IMR-90 (cell line): ENCODE data around the gene NEGR1. TPM values are rescaled to one million over a fixed set of nuclear protein-coding genes. Genes with fewer than 3 reads are reported as not detected.

Experiments
- ATAC-seq: fragments of 200-7000 bp; cut with Tn5 transposase; 2 replicates; pipeline ENCODE4 v1.9.1; 2020; ENCODE audit warnings: low read depth, mild to moderate bottlenecking, moderate library complexity
- BruUV-seq: library from RNA; stranded (reverse); fragments of 400-500 nt; replicated peaks from 2 replicates; lab custom pipeline; 2021; lab: Mats Ljungman, UMichigan
- CTCF ChIA-PET: fragments of 300-600 bp; formaldehyde crosslinking; extraction: SDS; loops from one replicate; lab custom pipeline; 2021; ENCODE audit warnings: antibody characterized with exemption; lab: Yijun Ruan, JAX
- POLR2A ChIA-PET: fragments of 300-600 bp; sonication (Branson Sonifier 250); formaldehyde crosslinking; loops from one replicate; lab custom pipeline; 2022; ENCODE audit warnings: antibody characterized with exemption; ENCODE audit not compliant: unreplicated experiment; lab: Charles Lee
- DNase-seq: peaks from one replicate; pipeline ENCODE4 v3.0.0; 2013
- H2AFZ ChIP-seq: replicated peaks from 2 replicates; pipeline ENCODE3; 2013; ENCODE audit warnings: low read length, mild to moderate bottlenecking; ENCODE audit not compliant: poor library complexity
- H2AK5ac ChIP-seq: 2 replicates; pipeline ENCODE4 v1.6.1; 2013; ENCODE audit warnings: low read depth, low read length, inconsistent platforms
- H2AK9ac ChIP-seq: replicated peaks from 2 replicates; pipeline ENCODE3; 2013; ENCODE audit warnings: mild to moderate bottlenecking, low read depth, low read length, moderate library complexity; ENCODE audit not compliant: poor library complexity
- H2BK120ac ChIP-seq: 2 replicates; pipeline ENCODE4 v1.6.1; 2013; ENCODE audit warnings: low read depth, low read length, inconsistent platforms
- H2BK15ac ChIP-seq: 3 replicates; pipeline ENCODE4 v1.6.1; 2013; ENCODE audit warnings: low read depth, low read length, inconsistent platforms
- H2BK20ac ChIP-seq: 2 replicates; pipeline ENCODE4 v1.6.1; 2013; ENCODE audit warnings: low read depth, mild to moderate bottlenecking, inconsistent platforms, low read length, moderate library complexity
- H2BK5ac ChIP-seq: 2 replicates; pipeline ENCODE4 v1.6.1; 2013; ENCODE audit warnings: mild to moderate bottlenecking, low read depth, low read length, inconsistent platforms; ENCODE audit not compliant: poor library complexity, severe bottlenecking
- H3K14ac ChIP-seq: replicated peaks from 2 replicates; pipeline ENCODE4 v1.6.1; 2013; ENCODE audit warnings: low read depth, low read length, inconsistent platforms
- H3K18ac ChIP-seq: 2 replicates; pipeline ENCODE4 v1.6.1; 2013; ENCODE audit warnings: low read depth, low read length, control low read depth
- H3K23ac ChIP-seq: 2 replicates; pipeline ENCODE4 v1.6.1; 2013; ENCODE audit warnings: low read depth, low read length, inconsistent platforms
- H3K27ac ChIP-seq: 2 replicates; pipeline ENCODE4 v1.5.1; 2013; ENCODE audit warnings: mild to moderate bottlenecking, control low read depth, low read length; ENCODE audit not compliant: insufficient read depth
- H3K27me3 ChIP-seq: 2 replicates; pipeline ENCODE4 v1.6.1; 2013; ENCODE audit warnings: low read length; ENCODE audit not compliant: control insufficient read depth, insufficient read depth
- H3K36me3 ChIP-seq: 2 replicates; pipeline ENCODE4 v1.6.1; 2013; ENCODE audit warnings: low read length, mixed read lengths; ENCODE audit not compliant: control insufficient read depth, insufficient read depth
- H3K4ac ChIP-seq: 2 replicates; pipeline ENCODE4 v1.6.1; 2013; ENCODE audit warnings: low read depth, low read length, inconsistent platforms
- H3K4me1 ChIP-seq: 2 replicates; pipeline ENCODE4 v1.6.1; 2013; ENCODE audit warnings: low read length, mixed read lengths; ENCODE audit not compliant: control insufficient read depth, insufficient read depth
- H3K4me2 ChIP-seq: 2 replicates; pipeline ENCODE4 v1.6.1; 2013; ENCODE audit warnings: low read depth, mild to moderate bottlenecking, control low read depth, low read length, moderate library complexity
- H3K4me3 ChIP-seq: 2 replicates; pipeline ENCODE4 v1.5.1; 2013; ENCODE audit warnings: low read depth, mild to moderate bottlenecking, control low read depth, low read length, moderate library complexity; ENCODE audit not compliant: insufficient read depth
- H3K56ac ChIP-seq: 2 replicates; pipeline ENCODE4 v1.6.1; 2013; ENCODE audit warnings: low read length, inconsistent platforms; ENCODE audit not compliant: insufficient read depth; ENCODE audit errors: extremely low read depth
- H3K79me1 ChIP-seq, 2 experiments: 2 replicates each; pipeline ENCODE4 v1.6.1; 2013; ENCODE audit warnings: low read length in 2 of 2, inconsistent platforms in 1 of 2, low read depth in 1 of 2
- H3K9ac ChIP-seq: 2 replicates; pipeline ENCODE4 v1.6.1; 2013; ENCODE audit warnings: low read depth, low read length, control low read depth
- H3K9me1 ChIP-seq: 2 replicates; pipeline ENCODE4 v1.6.1; 2013; ENCODE audit warnings: low read length, inconsistent platforms; ENCODE audit not compliant: insufficient read depth
- H3K9me3 ChIP-seq: 2 replicates; pipeline ENCODE4 v1.6.1; 2013; ENCODE audit warnings: low read length; ENCODE audit not compliant: control insufficient read depth, insufficient read depth
- H4K20me1 ChIP-seq: 2 replicates; pipeline ENCODE4 v1.6.1; 2013; ENCODE audit warnings: low read length, inconsistent platforms; ENCODE audit not compliant: insufficient read depth
- H4K5ac ChIP-seq: 2 replicates; pipeline ENCODE4 v1.6.1; 2013; ENCODE audit warnings: mild to moderate bottlenecking, low read depth, low read length, control low read depth
- H4K8ac ChIP-seq, 2 experiments: 2 replicates each; pipeline ENCODE4 v1.6.1; 2013; ENCODE audit warnings: low read depth in 2 of 2, low read length in 2 of 2, control low read depth in 1 of 2, inconsistent platforms in 1 of 2
- H4K91ac ChIP-seq: 2 replicates; pipeline ENCODE4 v1.6.1; 2013; ENCODE audit warnings: low read depth, low read length, inconsistent platforms; ENCODE audit not compliant: insufficient read depth
- BHLHE40 ChIP-seq: fragments of 150-350 bp; IDR thresholded peaks from 2 replicates; pipeline ENCODE4 v1.6.1; 2016; ENCODE audit warnings: mild to moderate bottlenecking, low read depth, low read length
- CEBPB ChIP-seq: IDR thresholded peaks from 2 replicates; pipeline ENCODE4 v1.6.1; 2012; ENCODE audit warnings: low read depth, low read length, improper control_type of control experiment
- CHD1 ChIP-seq: IDR thresholded peaks from 2 replicates; pipeline ENCODE4 v1.6.1; 2012; ENCODE audit warnings: low read depth, low read length, improper control_type of control experiment
- CTCF ChIP-seq: conservative IDR thresholded peaks from 2 replicates; pipeline ENCODE4 v1.5.1; 2012; ENCODE audit warnings: mild to moderate bottlenecking, low read depth, low read length, improper control_type of control experiment
- ELK1 ChIP-seq: fragments of 150-350 bp; IDR thresholded peaks from 2 replicates; pipeline ENCODE4 v1.6.1; 2016; ENCODE audit warnings: low read depth, mild to moderate bottlenecking, low read length, moderate library complexity, borderline replicate concordance
- FOS ChIP-seq: fragments of 150-350 bp; IDR thresholded peaks from 2 replicates; pipeline ENCODE4 v1.6.1; 2016; ENCODE audit warnings: low read depth, low read length
- MAFK ChIP-seq: IDR thresholded peaks from 2 replicates; pipeline ENCODE4 v1.6.1; 2012; ENCODE audit warnings: low read depth, low read length, improper control_type of control experiment
- MAZ ChIP-seq: IDR thresholded peaks from 2 replicates; pipeline ENCODE4 v1.6.1; 2012; ENCODE audit warnings: low read depth, mild to moderate bottlenecking, low read length, improper control_type of control experiment, moderate library complexity, borderline replicate concordance
- MXI1 ChIP-seq: IDR thresholded peaks from 2 replicates; pipeline ENCODE4 v1.6.1; 2012; ENCODE audit warnings: low read depth, mild to moderate bottlenecking, low read length, moderate library complexity, borderline replicate concordance
- NFE2L2 ChIP-seq: fragments of 150-350 bp; IDR thresholded peaks from 2 replicates; pipeline ENCODE4 v1.6.1; 2016; ENCODE audit warnings: low read depth, mild to moderate bottlenecking, low read length
- POLR2A ChIP-seq: IDR thresholded peaks from 2 replicates; pipeline ENCODE4 v1.6.1; 2012; ENCODE audit warnings: mild to moderate bottlenecking, low read depth, low read length
- RAD21 ChIP-seq: IDR thresholded peaks from 2 replicates; pipeline ENCODE4 v1.6.1; 2012; ENCODE audit warnings: low read length, improper control_type of control experiment
- RCOR1 ChIP-seq: IDR thresholded peaks from 2 replicates; pipeline ENCODE4 v1.6.1; 2012; ENCODE audit warnings: mild to moderate bottlenecking, low read length, improper control_type of control experiment; ENCODE audit not compliant: insufficient replicate concordance
- RFX5 ChIP-seq: IDR thresholded peaks from 2 replicates; pipeline ENCODE4 v1.8.0; 2012; ENCODE audit warnings: low read depth, mild to moderate bottlenecking, low read length, moderate library complexity
- SMC3 ChIP-seq: fragments of 150-350 bp; IDR thresholded peaks from 2 replicates; pipeline ENCODE4 v1.6.1; 2016; ENCODE audit warnings: low read depth, mild to moderate bottlenecking, antibody characterized with exemption, low read length, moderate library complexity
- WGBS, 2 experiments: methylation state at CpG; one replicate each; pipeline versions ENCODE4 v1.1.5 to v1.1.7; 2013; ENCODE audit warnings: missing lambda C conversion rate in 2 of 2; ENCODE audit not compliant: insufficient read length in 1 of 2; ENCODE audit errors: extremely low coverage in 2 of 2; 5-methylcytosine and 5-hydroxymethylcytosine counted together
- dilution Hi-C: fragments of 300-500 bp; cut with HindIII; formaldehyde crosslinking; loops from one replicate; pipeline ENCODE4 v1.14.3; 2018; ENCODE audit warnings: low sequenced_read_pairs; ENCODE audit not compliant: unreplicated experiment
- in situ Hi-C: fragments of 300-500 bp; cut with MboI; formaldehyde crosslinking; loops from 3 replicates; pipeline ENCODE4 v1.14.3; 2019; ENCODE audit warnings: low sequenced_read_pairs, inconsistent platforms, mixed read lengths
- intact Hi-C: fragments of 100-400 bp; cut with micrococcal nuclease; formaldehyde crosslinking; loops from 2 replicates; pipeline ENCODE4 v1.10.0; 2022
- polyA plus RNA-seq, 3 experiments: library from polyadenylated mRNA; depleted of rRNA; stranded (reverse); fragments of >200 nt; gene quantifications; 2 replicates each; pipeline ENCODE4 v1.2.3, GENCODE V29; 2012; ENCODE audit warnings: low replicate concordance in 1 of 3
- total RNA-seq: library from RNA; depleted of rRNA; stranded (reverse); fragments of >200 nt; gene quantifications from 2 replicates; pipeline ENCODE4 v1.2.3, GENCODE V29; 2012

The NEGR1 gene
- total and polyA plus RNA-seq, 2 of the 4 experiments (the other 2 are of a cell fraction): 5.1 to 9.1 TPM

GRCh38 chr1:72111662-72112061 lies 170.7 kb downstream of the NEGR1 start:
- Histone ChIP-seq H2AK9ac (no peak overlapping the region), H3K4me1 (no peaks in the 10 kb centered on the region), H3K9me3 (no peaks in the 10 kb centered on the region), H3K56ac (no peak overlapping the region), H4K5ac (no peak overlapping the region), H3K27ac (no peak overlapping the region), H4K20me1 (no peaks in the 10 kb centered on the region), H3K18ac (no peak overlapping the region), H3K79me1 (no peaks in the 10 kb centered on the region; a peak in 1 of 4 replicates), H2BK15ac (no peak overlapping the region), H3K4ac (no peak overlapping the region), H3K9me1 (no peaks in the 10 kb centered on the region), H2BK20ac (no peak overlapping the region), H3K9ac (no peak overlapping the region), H4K8ac (no peak overlapping the region), H2AFZ (no peak overlapping the region), H4K91ac (no peak overlapping the region), H3K4me2 (no peak overlapping the region), H3K36me3 (no peaks in the 10 kb centered on the region), H3K4me3 (no peak overlapping the region), H3K27me3 (no peaks in the 10 kb centered on the region), H3K14ac (no peak overlapping the region), H2BK120ac (no peak overlapping the region), H2BK5ac (no peak overlapping the region), H2AK5ac (no peak overlapping the region), H3K23ac (no peak overlapping the region)
- dilution Hi-C loops: no loop called here
- TF ChIP-seq FOS (no peak), POLR2A (no peak), MAZ (no peak), CHD1 (no peak), RCOR1 (no peak), BHLHE40 (no peak), MAFK (no peak), ELK1 (no peak), MXI1 (no peak), CTCF (no peak), NFE2L2 (no peak), RFX5 (no peak), RAD21 (no peak), SMC3 (no peak), CEBPB (no peak)
- WGBS, 2 experiments: no CpG with 5 or more reads among the region's 4 CpGs
- in situ Hi-C loops: no loop called here
- no peak for ATAC-seq
- ChIA-PET CTCF (no interaction called here), POLR2A (no interaction called here)
- intact Hi-C loops: no loop called here
- no TSS peak for BruUV-seq
- no peak for DNase-seq
